H1 (cell line): ENCODE results near the gene TRIM61. TPM values are rescaled to one million over a fixed set of nuclear protein-coding genes. Genes with fewer than 3 reads are reported as not detected.

Experiments
- CTCF ChIA-PET: fragments of 300-600 bp; sonication (Branson Sonifier 250); formaldehyde crosslinking; loops from one replicate; lab custom pipeline; 2021; ENCODE audit not compliant: partially characterized antibody; lab: Charles Lee
- POLR2A ChIA-PET: fragments of 300-600 bp; sonication (Branson Sonifier 250); formaldehyde crosslinking; loops from one replicate; lab custom pipeline; 2021; ENCODE audit warnings: inconsistent platforms; ENCODE audit not compliant: partially characterized antibody; lab: Charles Lee
- DNase-seq, 2 experiments: peaks; one replicate each; pipeline versions ENCODE4 v3.0.0 to v3.0.0-alpha.2; 2010 to 2022; ENCODE audit warnings: low spot score in 2 of 2, low read depth in 1 of 2, mixed read lengths in 1 of 2
- FAIRE-seq: peaks from 2 replicates; lab custom pipeline; 2011; peaks lifted over from hg19 to GRCh38; lab: Jason Lieb, UNC
- H2AFZ ChIP-seq: 2 replicates; pipeline ENCODE4 v1.8.1; 2012; ENCODE audit warnings: low read length, inconsistent platforms
- H2AK5ac ChIP-seq: 2 replicates; pipeline ENCODE4 v1.6.1; 2013; ENCODE audit warnings: low read depth, low read length
- H2BK120ac ChIP-seq: replicated peaks from 2 replicates; pipeline ENCODE3; 2013; ENCODE audit warnings: low read depth, low read length, inconsistent platforms
- H2BK12ac ChIP-seq: 2 replicates; pipeline ENCODE4 v1.6.1; 2013; ENCODE audit warnings: low read depth, low read length
- H2BK15ac ChIP-seq: 2 replicates; pipeline ENCODE4 v1.6.1; 2013; ENCODE audit warnings: low read length
- H2BK20ac ChIP-seq: 2 replicates; pipeline ENCODE4 v1.6.1; 2013; ENCODE audit warnings: low read length
- H2BK5ac ChIP-seq: 2 replicates; pipeline ENCODE4 v1.6.1; 2013; ENCODE audit warnings: low read depth, low read length
- H3K14ac ChIP-seq: 2 replicates; pipeline ENCODE4 v1.6.1; 2013; ENCODE audit warnings: inconsistent platforms; ENCODE audit not compliant: insufficient read length
- H3K18ac ChIP-seq: 2 replicates; pipeline ENCODE4 v1.6.1; 2013; ENCODE audit warnings: low read length; ENCODE audit errors: extremely low read depth
- H3K23ac ChIP-seq: 2 replicates; pipeline ENCODE4 v1.6.1; 2013; ENCODE audit warnings: inconsistent platforms; ENCODE audit not compliant: insufficient read length
- H3K23me2 ChIP-seq: 2 replicates; pipeline ENCODE4 v1.6.1; 2013; ENCODE audit warnings: low read depth, low read length
- H3K27ac ChIP-seq: 2 replicates; pipeline ENCODE4 v1.6.1; 2011; ENCODE audit warnings: low read depth, low read length, inconsistent platforms
- H3K27me3 ChIP-seq, 4 experiments: replicated peaks in 1 of 4; 1 replicate in 1 of 4; 2 replicates in 3 of 4; pipeline versions ENCODE4 v1.6.1 to v1.8.1; 2011 to 2013; ENCODE audit warnings: low read length in 3 of 4, mild to moderate bottlenecking in 3 of 4, inconsistent platforms in 2 of 4, mixed read lengths in 2 of 4, moderate library complexity in 1 of 4; ENCODE audit not compliant: control insufficient read depth in 3 of 4, insufficient read depth in 3 of 4; ENCODE audit errors: extremely low read depth in 1 of 4
- H3K36me3 ChIP-seq, 4 experiments: 2 replicates each; pipeline versions ENCODE4 v1.6.1 to v1.8.1; 2011 to 2013; ENCODE audit warnings: mild to moderate bottlenecking in 4 of 4, low read length in 3 of 4, moderate library complexity in 2 of 4, control low read depth in 1 of 4, inconsistent platforms in 1 of 4; ENCODE audit not compliant: insufficient read depth in 4 of 4, control insufficient read depth in 2 of 4
- H3K4ac ChIP-seq: replicated peaks from 2 replicates; pipeline ENCODE3; 2013; ENCODE audit warnings: low read length, low read depth, mixed read lengths, inconsistent platforms; ENCODE audit not compliant: insufficient read length
- H3K4me1 ChIP-seq, 4 experiments: replicated peaks in 1 of 4; 1 replicate in 1 of 4; 2 replicates in 3 of 4; pipeline versions ENCODE4 v1.6.1 to v1.8.1; 2011 to 2013; ENCODE audit warnings: low read length in 3 of 4, inconsistent platforms in 2 of 4, mixed read lengths in 1 of 4; ENCODE audit not compliant: insufficient read depth in 4 of 4, control insufficient read depth in 3 of 4
- H3K4me2 ChIP-seq, 2 experiments: 2 replicates each; pipeline versions ENCODE4 v1.6.1 to v1.8.1; 2011 to 2013; ENCODE audit warnings: low read depth in 2 of 2, low read length in 2 of 2, control low read depth in 1 of 2, inconsistent platforms in 1 of 2, mild to moderate bottlenecking in 1 of 2; ENCODE audit not compliant: insufficient read depth in 1 of 2
- H3K4me3 ChIP-seq, 4 experiments: fragments of 200-600, 300-600 bp in 1 of 4; sonication (generic), shearing (Covaris generic), sonication (Bioruptor Twin) in 1 of 4; 2 replicates each; pipeline versions ENCODE4 v1.5.1 to v1.8.1; 2011 to 2016; ENCODE audit warnings: low read length in 4 of 4, low read depth in 3 of 4, control low read depth in 2 of 4, inconsistent platforms in 2 of 4, mild to moderate bottlenecking in 2 of 4, mixed read lengths in 1 of 4, moderate library complexity in 1 of 4; ENCODE audit not compliant: insufficient read depth in 2 of 4; ENCODE audit errors: extremely low read depth in 1 of 4
- H3K56ac ChIP-seq: replicated peaks from 2 replicates; pipeline ENCODE3; 2013; ENCODE audit warnings: low read depth, mild to moderate bottlenecking, mixed read lengths, low read length, inconsistent platforms; ENCODE audit not compliant: insufficient read length
- H3K79me1 ChIP-seq: 2 replicates; pipeline ENCODE4 v1.6.1; 2013; ENCODE audit warnings: low read depth, low read length, control low read depth
- H3K79me2 ChIP-seq, 2 experiments: 2 replicates each; pipeline versions ENCODE4 v1.6.1 to v1.8.1; 2012 to 2013; ENCODE audit warnings: low read length in 2 of 2, mild to moderate bottlenecking in 2 of 2, inconsistent platforms in 1 of 2; ENCODE audit not compliant: insufficient read depth in 2 of 2, control insufficient read depth in 1 of 2
- H3K9ac ChIP-seq, 4 experiments: replicated peaks in 1 of 4; 1 replicate in 1 of 4; 2 replicates in 3 of 4; pipeline versions ENCODE4 v1.6.1 to v1.8.1; 2011 to 2013; ENCODE audit warnings: low read depth in 3 of 4, low read length in 3 of 4, control low read depth in 2 of 4, mild to moderate bottlenecking in 2 of 4, moderate library complexity in 2 of 4, inconsistent platforms in 1 of 4; ENCODE audit errors: extremely low read depth in 1 of 4
- H3K9me3 ChIP-seq, 2 experiments: 2 replicates each; pipeline versions ENCODE4 v1.6.1 to v1.8.1; 2012 to 2013; ENCODE audit warnings: mild to moderate bottlenecking in 2 of 2, moderate library complexity in 2 of 2, control low read depth in 1 of 2, inconsistent platforms in 1 of 2, low read depth in 1 of 2, low read length in 1 of 2, mixed read lengths in 1 of 2; ENCODE audit not compliant: insufficient read depth in 2 of 2
- H4K20me1 ChIP-seq, 2 experiments: replicated peaks in 1 of 2; 2 replicates each; pipeline versions ENCODE3 to v1.8.1; 2011 to 2013; ENCODE audit warnings: inconsistent platforms in 2 of 2, low read length in 2 of 2, mild to moderate bottlenecking in 1 of 2; ENCODE audit not compliant: insufficient read depth in 2 of 2, control insufficient read depth in 1 of 2
- H4K5ac ChIP-seq: 2 replicates; pipeline ENCODE4 v1.6.1; 2013; ENCODE audit warnings: low read length, low read depth, mixed read lengths, inconsistent platforms; ENCODE audit not compliant: insufficient read length
- H4K8ac ChIP-seq: 2 replicates; pipeline ENCODE4 v1.8.0; 2013; ENCODE audit warnings: mild to moderate bottlenecking, moderate library complexity, low read length, inconsistent platforms; ENCODE audit not compliant: insufficient read depth; ENCODE audit errors: extremely low read depth
- H4K91ac ChIP-seq: replicated peaks from 2 replicates; pipeline ENCODE3; 2013; ENCODE audit warnings: low read length, mixed read lengths, inconsistent platforms; ENCODE audit not compliant: insufficient read length
- ASH2L ChIP-seq: fragments of 200-600, 300-600 bp; sonication (generic); IDR thresholded peaks from one replicate; pipeline ENCODE4 v1.7.1; 2017; ENCODE audit warnings: low read length
- ATF3 ChIP-seq: IDR thresholded peaks from 2 replicates; pipeline ENCODE4 v1.6.1; 2011; ENCODE audit warnings: low read depth, mild to moderate bottlenecking, low read length; ENCODE audit not compliant: insufficient read depth
- BACH1 ChIP-seq: IDR thresholded peaks from 2 replicates; pipeline ENCODE4 v1.6.1; 2012; ENCODE audit warnings: low read length, improper control_type of control experiment
- BRCA1 ChIP-seq: IDR thresholded peaks from 2 replicates; pipeline ENCODE4 v1.6.1; 2012; ENCODE audit warnings: low read depth, low read length, improper control_type of control experiment
- CEBPB ChIP-seq: IDR thresholded peaks from 2 replicates; pipeline ENCODE4 v1.6.1; 2012; ENCODE audit warnings: low read depth, low read length
- EP300 ChIP-seq, 2 experiments: IDR thresholded peaks; 1 replicate in 1 of 2; 2 replicates in 1 of 2; pipeline ENCODE4 v1.6.1; 2011 to 2012; ENCODE audit warnings: low read depth in 2 of 2, low read length in 2 of 2, mild to moderate bottlenecking in 2 of 2, borderline replicate concordance in 1 of 2, inconsistent platforms in 1 of 2, moderate library complexity in 1 of 2
- HDAC6 ChIP-seq: IDR thresholded peaks from one replicate; pipeline ENCODE4 v1.7.1; 2012; ENCODE audit warnings: low read depth, mild to moderate bottlenecking, inconsistent platforms, low read length, moderate library complexity
- JUN ChIP-seq: IDR thresholded peaks from 2 replicates; pipeline ENCODE4 v1.6.1; 2011; ENCODE audit warnings: low read depth, mild to moderate bottlenecking, improper control_type of control experiment, low read length
- JUND ChIP-seq: IDR thresholded peaks from 2 replicates; pipeline ENCODE4 v1.6.1; 2011; ENCODE audit warnings: mild to moderate bottlenecking, improper control_type of control experiment, low read length
- KDM4A ChIP-seq: IDR thresholded peaks from one replicate; pipeline ENCODE4 v1.7.1; 2012; ENCODE audit warnings: low read depth, mild to moderate bottlenecking, moderate library complexity, low read length, inconsistent platforms; ENCODE audit not compliant: severe bottlenecking
- KDM5A ChIP-seq: fragments of 200-600 bp; IDR thresholded peaks from 2 replicates; pipeline ENCODE4 v1.7.1; 2012; ENCODE audit warnings: mild to moderate bottlenecking, low read length, inconsistent platforms, mixed read lengths
- MAX ChIP-seq: IDR thresholded peaks from 2 replicates; pipeline ENCODE4 v1.6.1; 2012; ENCODE audit warnings: inconsistent platforms
- POLR2AphosphoS5 ChIP-seq: IDR thresholded peaks from 2 replicates; pipeline ENCODE4 v1.6.1; 2011; ENCODE audit warnings: low read depth, low read length
- SP1 ChIP-seq: IDR thresholded peaks from 2 replicates; pipeline ENCODE4 v1.6.1; 2011; ENCODE audit warnings: low read depth, low read length
- TCF12 ChIP-seq: IDR thresholded peaks from 2 replicates; pipeline ENCODE4 v1.6.1; 2011; ENCODE audit warnings: low read depth, mild to moderate bottlenecking, low read length
- TEAD4 ChIP-seq: IDR thresholded peaks from 2 replicates; pipeline ENCODE4 v1.6.1; 2012; ENCODE audit warnings: low read depth, low read length, inconsistent platforms, mixed read lengths
- WGBS, 2 experiments: shearing (Covaris generic) in 1 of 2; methylation state at CpG; one replicate each; pipeline versions ENCODE4 v1.1.6 to v1.1.7; 2013 to 2015; ENCODE audit warnings: low lambda C conversion rate in 2 of 2, mixed read lengths in 2 of 2, inconsistent platforms in 1 of 2, low coverage in 1 of 2, missing lambda C conversion rate in 1 of 2; ENCODE audit not compliant: insufficient replicate concordance in 2 of 2, insufficient coverage in 1 of 2, insufficient read length in 1 of 2; ENCODE audit errors: extremely low coverage in 1 of 2, missing lambda C conversion rate in 1 of 2; 5-methylcytosine and 5-hydroxymethylcytosine counted together
- polyA plus RNA-seq, 7 experiments: library from polyadenylated mRNA; depleted of rRNA in 3 of 7; stranded (reverse) in 5 of 7; unstranded in 2 of 7; fragments of >200 nt in 5 of 7; fragments of 200-250 nt in 2 of 7; gene quantifications; 1 replicate in 5 of 7; 2 replicates in 1 of 7; 4 replicates in 1 of 7; pipeline versions ENCODE4 v1.2.1 to v1.2.3, GENCODE V29; 2011 to 2013; ENCODE audit warnings: missing spikeins in 2 of 7, mixed read lengths in 2 of 7
- total RNA-seq: library from RNA; stranded (reverse); fragmentation: NEBNext Ultra II Directional; extraction: Animal tissue kit (Norgen Biotek cat#: 25700); gene quantifications from 2 replicates; pipeline ENCODE4 v1.2.1, GENCODE V29; 2021

The TRIM61 gene
- total and polyA plus RNA-seq, 2 of the 8 experiments (the other 6 are each of a cell fraction or from before 2014, with no cell fraction given): 0.18 to 5.0 TPM

GRCh38 chr4:165006456-165006855 lies 29.0 kb upstream of the TRIM61 start:
- H2AK5ac ChIP-seq: no peak overlapping the region
- no peak overlapping the region for H3K23ac ChIP-seq
- H3K27me3 ChIP-seq: no peaks in the 10 kb centered on the region
- H2AFZ ChIP-seq: peak overlapping the region; percentile 96
- H2BK12ac ChIP-seq: no peak overlapping the region
- no peaks in the 10 kb centered on the region for H3K36me3 ChIP-seq
- POLR2A ChIA-PET: no interaction called here
- no peaks in the 10 kb centered on the region for H3K79me1 ChIP-seq
- no peak overlapping the region for H4K5ac ChIP-seq
- no peak overlapping the region for H3K4me2 ChIP-seq
- H3K4ac ChIP-seq: no peak overlapping the region
- no peak overlapping the region for H3K27ac ChIP-seq
- no peak overlapping the region for H4K8ac ChIP-seq
- H2BK5ac ChIP-seq: no peak overlapping the region
- H4K91ac ChIP-seq: no peak overlapping the region
- H2BK15ac ChIP-seq: no peak overlapping the region
- no peak overlapping the region for H3K14ac ChIP-seq
- no peak overlapping the region for H3K9ac ChIP-seq
- no peak overlapping the region for H3K4me3 ChIP-seq
- WGBS, 2 experiments: 92% methylated on average over 7 of the region's 9 CpGs; no CpG with 5 or more reads in 1 of the 2 experiments
- H3K18ac ChIP-seq: no peak overlapping the region
- H2BK120ac ChIP-seq: no peak overlapping the region
- H3K4me1 ChIP-seq: no peaks in the 10 kb centered on the region
- DNase-seq: no peak
- H3K56ac ChIP-seq: no peak overlapping the region
- H3K9me3 ChIP-seq: no peaks in the 10 kb centered on the region
- CTCF ChIA-PET: interaction anchor here (0.6 to 3.7 kb wide), 5 partner anchors 11 to 288 kb away, joined by 3 to 19 read pairs (median 4); no protein-coding TSS in a partner anchor
- H3K79me2 ChIP-seq: no peaks in the 10 kb centered on the region
- no peak for FAIRE-seq
- no peaks in the 10 kb centered on the region for H4K20me1 ChIP-seq
- H2BK20ac ChIP-seq: no peak overlapping the region
- H3K23me2 ChIP-seq: no peaks in the 10 kb centered on the region
- no peak for TF ChIP-seq CEBPB
- TF ChIP-seq POLR2AphosphoS5: no peak
- TF ChIP-seq JUND: no peak
- no peak for TF ChIP-seq JUN
- TF ChIP-seq ATF3: no peak
- no peak for TF ChIP-seq HDAC6
- TF ChIP-seq KDM5A: no peak
- TF ChIP-seq SP1: no peak
- no peak for TF ChIP-seq TCF12
- no peak for TF ChIP-seq KDM4A
- no peak for TF ChIP-seq ASH2L
- no peak for TF ChIP-seq BRCA1
- TF ChIP-seq EP300 (IDR thresholded peaks at IDR 0.05; ENCODE audit: borderline replicate concordance in 1 of 2, low read depth in 2 of 2, low read length in 2 of 2): no peak
- no peak for TF ChIP-seq MAX
- no peak for TF ChIP-seq BACH1
- no peak for TF ChIP-seq TEAD4
